Left renal pelvis (tissue), 4 donors: ENCODE data around the gene PIK3R6. TPM values are rescaled to one million over a fixed set of nuclear protein-coding genes. Genes with fewer than 3 reads are reported as not detected.

ENCODE experiments used
- DNase-seq, 4 donors: peaks; one replicate each; pipeline ENCODE4 v3.0.0-alpha.2; 2013; ENCODE audit warnings: low read depth in 4 of 4, low spot score in 3 of 4
- polyA plus RNA-seq, 4 donors: library from polyadenylated mRNA; unstranded; fragments of 120-200 nt; gene quantifications; one replicate each; pipeline ENCODE4 v1.2.1, GENCODE V29; 2013; ENCODE audit not compliant: insufficient read length in 4 of 4

The PIK3R6 gene
- polyA plus RNA-seq, 4 donors = 1.0 to 1.8 (median 1.6) TPM

DNA sequence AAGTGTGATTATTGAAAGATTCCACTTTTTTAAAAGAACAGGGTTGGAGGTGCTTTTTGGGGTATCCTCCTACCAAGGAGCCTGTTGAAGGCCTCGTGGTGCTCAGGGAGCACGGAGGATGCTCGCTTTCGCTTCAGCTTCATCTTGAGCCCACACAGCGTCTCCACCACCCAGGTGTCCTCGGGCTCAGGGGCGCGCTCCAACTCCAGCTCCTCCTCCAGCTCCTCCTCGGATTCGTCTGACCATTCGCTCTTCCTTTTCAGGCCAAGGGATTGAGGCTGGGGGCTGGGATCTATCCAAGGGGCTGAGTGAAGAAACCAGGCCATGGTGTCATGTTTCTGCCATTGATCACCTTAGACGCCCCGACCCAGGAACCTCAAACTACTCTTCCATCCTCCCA, 110.3 kb downstream of the PIK3R6 start:
- DNase-seq = no peak

DNA sequence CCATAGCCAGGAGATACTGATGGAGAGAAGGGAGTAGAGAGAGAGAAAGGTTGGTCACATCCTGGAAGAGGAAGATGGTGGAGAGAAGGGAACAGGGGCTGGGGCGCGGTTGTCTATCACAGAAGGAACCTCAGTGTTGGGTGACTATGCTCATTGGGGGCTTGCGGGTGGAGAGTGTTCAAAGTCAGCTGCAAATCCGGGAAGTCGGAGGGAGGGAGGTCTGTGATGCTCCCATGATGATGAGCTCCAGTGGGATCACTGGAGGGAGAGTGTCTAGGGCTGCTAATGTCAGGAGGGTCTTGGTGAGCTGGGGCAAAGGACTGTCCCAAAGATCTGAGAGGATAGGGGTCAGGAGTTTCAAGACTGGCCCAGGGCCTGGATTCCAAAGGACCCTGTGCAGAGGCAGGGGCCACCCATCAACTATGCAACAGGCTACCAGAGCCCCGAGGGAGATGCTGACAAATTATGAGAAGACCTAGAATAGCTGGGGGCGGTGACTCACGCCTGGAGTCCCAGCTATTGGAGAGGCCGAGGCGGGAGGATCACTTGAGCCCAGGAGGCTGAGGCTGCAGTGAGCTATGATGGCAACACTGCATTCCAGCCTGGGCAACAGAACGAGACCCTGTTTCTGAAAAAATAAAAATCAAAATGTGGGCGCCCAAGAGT, 111.8 kb downstream of the PIK3R6 start:
- DNase-seq = no peak

DNA sequence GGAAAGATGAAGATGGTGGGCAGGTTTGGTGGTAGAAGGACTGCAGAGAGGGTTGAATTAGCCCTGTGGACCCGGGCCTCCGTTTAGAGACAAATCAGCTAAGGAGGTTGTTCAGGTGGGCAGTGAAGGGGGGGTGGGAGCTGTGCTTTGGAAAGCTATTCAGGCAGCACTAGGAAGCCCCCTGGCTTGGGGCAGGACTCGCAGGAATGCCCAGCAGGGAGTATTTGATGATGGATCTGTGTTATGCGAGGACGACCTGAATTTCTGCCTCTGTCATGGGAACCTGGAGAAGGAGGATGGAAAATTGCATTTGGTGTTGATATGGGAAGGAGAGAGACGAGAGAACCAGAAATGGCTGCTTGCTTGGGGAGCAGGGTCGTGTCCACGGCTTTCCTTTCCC, 112.6 kb downstream of the PIK3R6 start:
- no peak for DNase-seq

DNA sequence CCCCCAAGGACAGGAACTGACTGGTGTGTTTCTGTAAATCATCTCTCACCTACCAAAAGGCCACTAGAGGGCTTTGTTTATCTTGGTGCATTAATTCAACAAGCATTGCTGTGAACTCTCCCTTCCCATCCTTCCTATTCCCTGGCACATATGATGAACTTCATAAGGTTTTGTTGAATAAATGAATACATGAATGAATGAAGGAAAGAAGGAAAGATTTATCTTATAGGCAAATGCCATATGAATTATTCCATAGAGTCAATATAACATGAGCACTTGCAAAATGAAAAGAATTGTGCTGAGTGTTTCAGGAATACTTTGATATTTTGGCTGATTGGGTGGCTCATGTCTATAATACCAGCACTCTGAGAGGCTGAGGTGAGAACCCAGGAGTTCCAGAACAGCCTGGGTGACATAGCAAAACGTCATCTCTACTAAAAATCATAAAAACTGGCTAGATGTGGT, 113.5 kb downstream of the PIK3R6 start:
- no peak for DNase-seq

DNA sequence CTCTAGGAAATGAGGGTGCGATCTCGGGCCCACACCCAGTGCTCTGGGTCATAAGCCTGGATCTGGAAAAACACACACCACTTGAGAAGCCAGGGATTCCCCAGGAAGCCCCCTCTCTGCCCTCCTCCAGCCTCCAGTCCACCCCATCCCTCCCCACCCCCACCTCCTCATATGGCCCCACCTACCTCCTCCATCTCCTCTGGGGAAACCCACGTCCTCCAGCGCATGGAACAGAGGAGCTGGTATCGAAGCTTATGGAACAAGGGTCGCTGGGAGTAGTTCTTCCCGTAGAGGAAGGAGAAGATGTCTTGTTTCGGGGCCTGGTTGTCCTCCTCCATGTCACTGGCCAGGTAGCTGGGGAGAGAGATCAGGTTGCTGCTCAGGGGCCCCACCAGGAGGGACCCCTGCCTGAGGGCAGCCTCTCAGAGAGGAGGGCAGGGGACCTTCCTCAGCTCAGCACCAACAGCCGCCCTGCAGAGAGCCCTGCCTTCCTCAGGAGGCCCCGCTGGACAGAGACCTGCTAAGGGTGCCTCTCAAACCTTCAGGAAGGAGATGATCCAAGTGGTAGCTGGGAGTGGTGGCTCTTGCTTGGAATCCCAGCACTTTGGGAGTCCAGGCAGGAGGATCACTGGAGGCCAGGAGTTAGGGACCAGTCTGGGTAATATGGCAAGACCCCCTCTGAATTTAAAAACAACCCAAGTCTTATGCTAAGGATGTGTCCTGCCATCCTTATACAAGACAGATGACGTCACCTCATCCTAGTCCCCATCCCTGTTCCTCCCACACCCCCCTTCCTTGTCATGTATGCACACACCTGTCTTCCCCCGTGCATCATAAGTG, 114.1 kb downstream of the PIK3R6 start:
- no peak for DNase-seq

Other genes starting within 250 kb of the PIK3R6 start
- 100 to 1,000 TPM; 244 to 428 (median 267) TPM for gene MYH10, start 236.9 kb downstream of the PIK3R6 start, polyA plus RNA-seq
- under 1 TPM; 0.14 to 0.71 (median 0.21) TPM for gene CCDC42, start 122.8 kb downstream of the PIK3R6 start, polyA plus RNA-seq
- gene SPDYE4, start 109.1 kb downstream of the PIK3R6 start, polyA plus RNA-seq = under 1 TPM in 1 of 4 donors, not detected in 3; 0.24 TPM
- 1 to 10 TPM in 3 of 4 donors, under 1 TPM in 1; 0.16 to 4.7 (median 2.9) TPM for gene MFSD6L, start 68.3 kb downstream of the PIK3R6 start, polyA plus RNA-seq
- gene PIK3R5, start 98.0 kb upstream of the PIK3R6 start, polyA plus RNA-seq = 1 to 10 TPM in 2 of 4 donors, under 1 TPM in 2; 0.59 to 2.1 (median 0.82) TPM
- gene NTN1, start 153.8 kb upstream of the PIK3R6 start, polyA plus RNA-seq = 100 to 1,000 TPM in 1 of 4 donors, 10 to 100 TPM in 1, 1 to 10 TPM in 2; 5.2 to 188 (median 9.4) TPM